GM12801 (cell line): ENCODE results near the gene MAD1L1.

ENCODE experiments used
- CTCF ChIP-seq: IDR thresholded peaks from one replicate; pipeline ENCODE4 v1.5.1; 2011; ENCODE audit warnings: control low read depth; ENCODE audit not compliant: insufficient read length; ENCODE audit errors: extremely low read depth

Gene MAD1L1

GRCh38 chr7:1818575-1819258 is 414.0 kb downstream of the MAD1L1 start:
- TF ChIP-seq CTCF = no peak

- no peak for TF ChIP-seq CTCF
These were observed 415.6 kb downstream of the MAD1L1 start for GRCh38 chr7:1817061-1817712.

GRCh38 chr7:1815051-1815481 is 417.7 kb downstream of the MAD1L1 start:
- no peak for TF ChIP-seq CTCF

- no peak for TF ChIP-seq CTCF
These were observed 418.5 kb downstream of the MAD1L1 start for GRCh38 chr7:1814089-1814811.

GRCh38 chr7:1813394-1814088 is 419.2 kb downstream of the MAD1L1 start:
- no peak for TF ChIP-seq CTCF

- TF ChIP-seq CTCF = no peak
These were observed 420.0 kb downstream of the MAD1L1 start for GRCh38 chr7:1812509-1813393.
